ENCODE results near the gene CSGALNACT2.
"Not testable (repeated sequence)": the region's sequence is repeated elsewhere in the genome, so short reads cannot be mapped to it uniquely, and the experiment has no call there.

The CSGALNACT2 gene

GRCh38 chr10:43215758-43216455 lies 77.7 kb downstream of the CSGALNACT2 start:
- no peak for DNase-seq (ENCODE audit: low spot score)

GRCh38 chr10:43216931-43217562 lies 78.8 kb downstream of the CSGALNACT2 start:
- no peak for DNase-seq (ENCODE audit: low spot score)

- DNase-seq (ENCODE audit: low spot score) = no peak
Observed at GRCh38 chr10:43217563-43218205, 79.4 kb downstream of the CSGALNACT2 start.

GRCh38 chr10:43218206-43218950 lies 80.1 kb downstream of the CSGALNACT2 start:
- DNase-seq (ENCODE audit: low spot score) = no peak

GRCh38 chr10:43218951-43219837 lies 80.9 kb downstream of the CSGALNACT2 start:
- DNase-seq (ENCODE audit: low spot score) = no peak

GRCh38 chr10:43219848-43220247 lies 81.6 kb downstream of the CSGALNACT2 start:
- no peak for DNase-seq (ENCODE audit: low spot score)

GRCh38 chr10:43220251-43220650 lies 82.0 kb downstream of the CSGALNACT2 start:
- not testable (repeated sequence) for DNase-seq (ENCODE audit: low spot score)

GRCh38 chr10:43220657-43221418 lies 82.6 kb downstream of the CSGALNACT2 start:
- no peak for DNase-seq (ENCODE audit: low spot score)

- DNase-seq (ENCODE audit: low spot score) = no peak
Observed at GRCh38 chr10:43221419-43222209, 83.4 kb downstream of the CSGALNACT2 start.

GRCh38 chr10:43222210-43222720 lies 84.0 kb downstream of the CSGALNACT2 start:
- DNase-seq (ENCODE audit: low spot score) = no peak

- no peak for DNase-seq (ENCODE audit: low spot score)
Observed at GRCh38 chr10:43223056-43223455, 84.8 kb downstream of the CSGALNACT2 start.

GRCh38 chr10:43224321-43224720 lies 86.1 kb downstream of the CSGALNACT2 start:
- DNase-seq (ENCODE audit: low spot score) = no peak

GRCh38 chr10:43225004-43225786 lies 87.0 kb downstream of the CSGALNACT2 start:
- DNase-seq (ENCODE audit: low spot score) = no peak

GRCh38 chr10:43225787-43226153 lies 87.5 kb downstream of the CSGALNACT2 start:
- DNase-seq (ENCODE audit: low spot score) = peak; percentile 22

GRCh38 chr10:43226441-43226840 lies 88.2 kb downstream of the CSGALNACT2 start:
- no peak for DNase-seq (ENCODE audit: low spot score)

- no peak for DNase-seq (ENCODE audit: low spot score)
Observed at GRCh38 chr10:43226851-43227845, 88.9 kb downstream of the CSGALNACT2 start.

GRCh38 chr10:43227911-43228782 lies 89.9 kb downstream of the CSGALNACT2 start:
- no peak for DNase-seq (ENCODE audit: low spot score)
